GM18909 (cell line): Measurements from ENCODE around the gene LRRC74A.
A peak's percentile ranks its signal among the peaks of the same experiment; 100 is the strongest.
"Not testable (repeated sequence)": the region's sequence is repeated elsewhere in the genome, so short reads cannot be mapped to it uniquely, and the experiment has no call there.

Experiments used
- ATAC-seq: cut with Tn5 transposase; IDR thresholded peaks from one replicate; pipeline ENCODE4 v1.9.1; 2021; ENCODE audit warnings: mild to moderate bottlenecking; ENCODE audit not compliant: unreplicated experiment, poor library complexity

The LRRC74A gene

DNA sequence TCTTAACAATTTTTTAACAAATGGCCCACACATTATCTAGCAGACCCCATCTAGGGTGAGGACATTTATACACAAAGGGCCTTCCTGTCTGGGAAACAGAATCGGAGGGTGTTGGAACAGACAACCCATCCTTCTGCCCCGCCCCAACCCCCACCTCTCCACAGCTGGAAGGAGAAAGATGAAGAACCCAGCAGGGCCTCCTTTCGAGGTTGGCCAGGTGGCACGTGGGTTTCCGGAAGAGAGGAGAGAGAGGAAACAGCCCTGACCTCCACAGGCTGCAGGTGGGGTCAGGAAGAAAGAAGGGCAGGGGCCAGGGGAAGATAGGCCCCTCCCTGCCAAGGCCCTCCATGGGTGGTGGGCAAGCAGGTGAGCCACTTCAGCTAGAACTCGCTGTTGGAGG lies 57.2 kb downstream of the LRRC74A start:
- ATAC-seq: no peak

- ATAC-seq: no peak
These were observed 58.2 kb downstream of the LRRC74A start for GRCh38 chr14:76884394-76884793.

- ATAC-seq: no peak
These were observed 58.7 kb downstream of the LRRC74A start for GRCh38 chr14:76884853-76885276.

GRCh38 chr14:76887191-76887590 lies 61.0 kb downstream of the LRRC74A start:
- no peak for ATAC-seq

DNA sequence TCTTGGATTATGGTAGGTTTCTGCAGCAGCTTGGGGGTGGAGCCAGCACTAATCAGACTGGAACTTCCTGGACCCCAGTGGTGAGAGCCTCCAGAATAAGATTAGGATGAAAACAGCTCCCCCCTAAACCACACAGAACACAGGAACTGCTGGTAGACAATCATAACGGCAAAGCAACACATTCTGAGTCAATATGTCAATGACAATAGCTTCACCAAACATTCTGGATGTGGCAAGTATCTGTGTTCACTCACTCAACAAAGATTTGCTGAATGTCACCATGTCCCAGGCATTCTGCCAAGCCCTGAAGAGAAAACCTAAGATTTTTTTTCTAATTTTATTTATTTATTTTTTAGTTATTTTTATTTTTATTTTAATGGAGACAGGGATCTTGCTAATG lies 65.2 kb downstream of the LRRC74A start:
- ATAC-seq: no peak

- ATAC-seq: no peak
These were observed 68.1 kb downstream of the LRRC74A start for GRCh38 chr14:76894308-76894707.

GRCh38 chr14:76898006-76898405 lies 71.8 kb downstream of the LRRC74A start:
- not testable (repeated sequence) for ATAC-seq

DNA sequence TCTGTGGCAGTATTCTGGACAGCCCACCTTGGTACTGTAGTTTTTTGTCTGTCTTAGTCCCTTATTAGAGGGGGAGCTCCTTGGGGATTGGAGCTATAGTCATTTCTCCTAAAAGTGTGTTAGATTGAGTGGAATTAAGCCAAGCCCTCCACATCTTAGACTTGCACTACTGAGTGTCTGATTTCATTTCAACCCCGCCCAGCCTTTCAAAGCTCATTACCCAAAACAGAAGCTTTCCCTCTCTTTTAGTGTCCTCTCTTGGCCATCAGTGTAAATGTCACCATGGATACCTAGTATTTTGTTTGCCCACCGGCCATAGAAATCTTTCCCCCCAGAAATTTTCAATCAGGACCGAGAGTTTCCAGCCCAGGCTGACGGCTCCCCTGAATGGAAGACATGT lies 74.5 kb downstream of the LRRC74A start:
- no peak for ATAC-seq

- ATAC-seq: no peak
These were observed 75.2 kb downstream of the LRRC74A start for GRCh38 chr14:76901171-76902055.

DNA sequence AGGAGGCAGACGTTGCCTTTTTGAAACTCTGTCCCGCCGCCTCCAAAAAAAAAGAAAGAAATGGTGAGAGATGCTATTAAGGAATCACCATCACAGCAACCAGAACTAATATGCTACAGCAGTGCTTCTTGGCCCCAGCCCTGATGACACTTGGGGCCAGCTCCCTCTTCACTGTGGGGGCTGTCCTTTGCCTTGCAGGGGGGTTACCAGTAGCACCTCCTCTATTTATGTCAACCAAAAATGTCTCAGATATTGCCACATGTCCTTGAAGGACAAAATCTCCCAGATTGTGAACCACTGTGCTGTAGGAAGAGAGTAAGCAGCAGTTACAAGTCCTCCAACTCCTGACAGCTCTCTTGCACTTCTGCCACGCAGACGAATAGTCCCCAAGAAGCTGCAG lies 76.4 kb downstream of the LRRC74A start:
- no peak for ATAC-seq

GRCh38 chr14:76904100-76904739 lies 78.0 kb downstream of the LRRC74A start:
- ATAC-seq: no peak

- peak; percentile 87 for ATAC-seq
These were observed 78.7 kb downstream of the LRRC74A start for GRCh38 chr14:76904740-76905569.

GRCh38 chr14:76908834-76909233 lies 82.6 kb downstream of the LRRC74A start:
- ATAC-seq: no peak

DNA sequence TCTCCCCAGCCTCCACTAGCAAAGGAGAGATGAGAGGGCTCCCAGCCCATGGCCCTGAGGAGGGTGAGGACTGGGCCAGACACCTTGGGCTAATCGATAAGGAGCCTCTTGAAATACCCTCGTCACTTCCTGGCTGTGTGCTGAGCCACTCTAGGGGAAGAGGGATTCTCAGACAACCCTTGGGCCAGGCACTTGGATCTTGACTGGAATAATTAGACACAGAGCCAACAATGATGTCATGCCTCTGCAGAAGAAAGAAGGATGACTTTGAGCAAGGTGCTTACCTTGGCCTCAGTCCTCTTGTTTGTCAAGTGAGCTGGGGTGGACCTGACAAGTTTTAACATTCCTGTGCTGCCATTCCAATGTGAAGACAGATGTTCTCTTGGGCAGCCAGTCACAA lies 83.1 kb downstream of the LRRC74A start:
- no peak for ATAC-seq

DNA sequence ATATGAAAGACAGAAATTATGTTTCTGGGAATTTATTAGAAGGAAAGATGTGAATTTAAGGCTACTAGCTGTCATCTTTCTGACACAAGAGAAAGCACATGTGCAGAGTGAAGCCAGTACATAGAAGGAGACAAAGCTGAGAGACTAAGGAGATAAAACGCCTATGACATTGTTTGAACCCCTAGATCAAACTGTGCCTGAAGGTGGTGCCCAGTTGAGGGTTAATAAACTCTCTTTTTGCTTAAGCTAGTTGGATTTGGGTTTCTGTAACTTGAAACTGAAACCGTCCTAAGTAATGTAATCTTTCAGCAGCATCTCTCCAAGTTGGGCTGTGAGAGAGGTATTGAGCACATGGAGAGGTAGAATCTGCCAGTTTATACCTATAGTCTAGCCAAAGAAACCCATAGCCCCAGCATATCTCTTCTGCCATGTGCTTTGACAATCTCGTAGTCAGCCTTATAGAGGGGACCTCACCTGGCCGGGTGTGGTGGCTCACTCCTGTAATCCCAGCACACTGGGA lies 84.2 kb downstream of the LRRC74A start:
- ATAC-seq: no peak

GRCh38 chr14:76911473-76911872 lies 85.3 kb downstream of the LRRC74A start:
- ATAC-seq: no peak

DNA sequence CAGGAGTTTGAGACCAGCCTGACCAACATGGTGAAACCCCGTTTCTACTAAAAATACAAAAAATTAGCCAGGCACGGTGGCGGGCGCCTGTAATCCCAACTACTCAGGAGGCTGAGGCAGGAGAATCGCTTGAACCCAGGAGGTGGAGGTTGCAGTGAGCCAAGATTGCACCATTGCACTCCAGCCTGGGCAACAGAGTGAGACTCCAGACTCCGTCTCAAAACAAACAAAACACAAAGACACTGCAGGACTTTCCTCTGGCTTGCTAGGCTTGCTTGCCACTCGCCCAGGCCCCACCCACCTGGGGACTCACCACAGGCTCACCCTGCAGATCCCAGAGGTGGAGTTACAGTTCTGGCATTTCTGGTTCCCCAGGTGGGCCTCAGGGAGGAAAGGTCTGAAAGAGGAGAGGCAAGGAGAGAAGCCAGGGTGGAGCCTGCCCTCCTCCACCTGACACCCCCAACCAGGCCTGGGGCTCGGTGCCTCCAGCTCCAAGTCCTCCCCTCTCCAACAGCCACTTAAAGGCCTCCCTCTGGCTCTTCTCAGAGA lies 88.4 kb downstream of the LRRC74A start:
- not testable (repeated sequence) for ATAC-seq

GRCh38 chr14:76916040-76916715 lies 90.0 kb downstream of the LRRC74A start:
- ATAC-seq: no peak

- ATAC-seq: no peak
These were observed 91.0 kb downstream of the LRRC74A start for GRCh38 chr14:76917158-76917596.
